ENCODE measurements around the gene LAMA3. TPM values are rescaled to one million over a fixed set of nuclear protein-coding genes. Genes with fewer than 3 reads are reported as not detected.

The LAMA3 gene
- total and polyA plus RNA-seq, 8 donors: 4.3 to 182 (median 26.6) TPM

DNA sequence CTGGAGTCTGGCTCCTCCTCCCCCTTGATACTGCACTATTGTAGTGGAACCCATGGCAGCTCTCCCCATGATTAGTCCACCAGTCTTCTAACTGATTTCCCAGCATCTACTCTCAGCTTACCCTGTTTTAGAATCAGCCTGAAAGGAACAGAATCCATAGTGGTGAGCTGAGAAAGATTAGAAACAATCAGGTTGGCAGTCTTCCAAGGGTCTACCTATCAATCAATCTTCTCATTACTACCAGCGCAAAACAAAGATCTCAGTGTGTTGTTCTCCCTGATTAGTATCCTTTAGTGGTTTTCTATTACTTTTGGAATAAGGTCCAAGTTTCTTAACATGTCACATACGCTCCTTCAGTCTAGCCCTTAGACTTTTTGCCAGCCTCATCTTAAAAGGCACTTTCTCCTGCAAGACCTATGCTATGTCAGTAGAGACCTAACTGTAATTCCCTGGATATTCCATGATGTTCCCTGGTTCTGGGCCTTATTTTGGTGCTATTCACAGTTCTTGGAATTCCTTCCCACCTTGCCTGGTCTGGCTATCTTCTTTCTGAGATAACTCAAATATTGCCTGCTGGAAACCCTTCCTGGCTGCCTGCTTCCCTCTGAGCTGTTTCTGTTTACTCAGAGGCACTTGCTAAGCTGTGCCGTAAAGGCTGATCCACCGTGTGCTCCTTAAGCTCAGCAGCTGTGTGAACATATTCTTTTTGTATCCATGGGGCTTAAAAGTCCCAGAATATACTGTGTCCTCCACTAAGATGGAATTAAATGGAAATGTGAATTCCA, 32.6 kb downstream of the LAMA3 start:
- intact Hi-C loops (cut with DNase I; ENCODE audit: low total_unique reads): no loop called here
- no peaks in the 10 kb centered on the region for H3K36me3 ChIP-seq
- peaks cover 0 to 16% (median 10%) of the 10 kb centered on the region in 4 donors for H3K4me1 ChIP-seq
- H3K9me3 ChIP-seq: no peaks in the 10 kb centered on the region
- peak in 1 of 2 donors; percentile 35 for DNase-seq
- TF ChIP-seq POLR2AphosphoS5 (IDR thresholded peaks at IDR 0.05): no peak
- H3K27ac ChIP-seq: no peak overlapping the region
- no peaks in the 10 kb centered on the region for H3K27me3 ChIP-seq
- H3K4me3 ChIP-seq: no peak overlapping the region
- 17 to 42% (median 25%) methylated on average over 4 of the region's 4 CpGs for WGBS, 5 donors

- 64 to 77% (median 74%) methylated on average over 3 of the region's 3 CpGs for WGBS, 5 donors
- H3K4me1 ChIP-seq: peaks cover 0 to 16% (median 10%) of the 10 kb centered on the region in 4 donors
- no peaks in the 10 kb centered on the region for H3K36me3 ChIP-seq
- H3K4me3 ChIP-seq: no peak overlapping the region
- intact Hi-C loops (cut with DNase I; ENCODE audit: low total_unique reads): no loop called here
- H3K9me3 ChIP-seq: no peaks in the 10 kb centered on the region
- H3K27me3 ChIP-seq: no peaks in the 10 kb centered on the region
- H3K27ac ChIP-seq: no peak overlapping the region
- DNase-seq: peak in 1 of 2 donors; percentile 13
- no peak for TF ChIP-seq POLR2A (IDR thresholded peaks at IDR 0.05)
- no peak for TF ChIP-seq POLR2AphosphoS5 (IDR thresholded peaks at IDR 0.05)
- no peak for TF ChIP-seq EP300 (IDR thresholded peaks at IDR 0.05)
- no peak for TF ChIP-seq CTCF (IDR thresholded peaks at IDR 0.05)
Observed at GRCh38 chr18:23722646-23723045, 33.4 kb downstream of the LAMA3 start.

DNA sequence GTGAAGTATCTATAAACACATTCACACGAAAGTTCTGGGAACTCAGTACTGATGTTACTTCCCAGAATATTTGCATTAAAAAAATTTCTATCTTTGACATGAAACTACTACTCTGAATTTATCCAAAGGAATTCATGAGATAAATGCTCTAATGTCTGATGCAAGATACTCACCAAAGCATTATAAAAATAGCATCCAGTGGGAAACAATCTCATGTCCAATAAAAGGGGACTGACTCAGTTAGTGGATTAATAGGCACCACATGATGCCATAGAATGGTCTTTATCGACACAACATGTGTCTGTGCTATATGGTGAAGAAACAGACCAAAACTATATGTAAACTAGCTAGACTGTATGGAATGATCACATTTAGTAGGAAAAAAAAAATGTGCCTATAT, 33.9 kb downstream of the LAMA3 start:
- no peak for TF ChIP-seq POLR2AphosphoS5 (IDR thresholded peaks at IDR 0.05)
- no peak for TF ChIP-seq POLR2A (IDR thresholded peaks at IDR 0.05)
- TF ChIP-seq EP300 (IDR thresholded peaks at IDR 0.05): no peak
- no peak for TF ChIP-seq CTCF (IDR thresholded peaks at IDR 0.05)
- intact Hi-C loops (cut with DNase I; ENCODE audit: low total_unique reads): no loop called here
- H3K4me3 ChIP-seq: no peak overlapping the region
- no peaks in the 10 kb centered on the region for H3K27me3 ChIP-seq
- H3K4me1 ChIP-seq: peaks cover 0 to 16% (median 10%) of the 10 kb centered on the region in 4 donors
- no peak overlapping the region for H3K27ac ChIP-seq
- WGBS, 5 donors: 78 to 94% (median 86%) methylated on average over 2 of the region's 2 CpGs
- no peaks in the 10 kb centered on the region for H3K36me3 ChIP-seq
- no peak for DNase-seq
- H3K9me3 ChIP-seq: no peaks in the 10 kb centered on the region

DNA sequence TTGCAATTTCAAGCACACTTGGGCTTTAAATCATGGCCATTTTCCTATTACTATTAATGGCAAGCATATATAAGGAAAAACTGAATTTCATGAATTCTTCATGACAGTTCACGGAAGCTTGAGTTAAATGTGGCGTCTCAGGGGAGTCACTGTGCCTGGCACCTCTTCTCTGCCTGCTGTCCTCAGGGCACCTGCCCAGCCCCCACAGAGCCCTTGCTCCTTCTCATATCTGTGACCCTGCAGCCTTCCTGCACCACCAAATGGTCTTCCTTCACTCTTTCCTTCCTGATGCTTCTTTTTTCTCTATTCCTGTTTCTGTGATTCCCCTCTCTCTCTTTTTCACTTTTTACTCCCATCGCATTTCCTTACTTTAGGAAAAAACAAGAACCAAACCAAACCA, 35.4 kb downstream of the LAMA3 start:
- no peaks in the 10 kb centered on the region for H3K27me3 ChIP-seq
- WGBS, 5 donors: 70 to 96% (median 88%) methylated on average over 3 of the region's 3 CpGs
- intact Hi-C loops (cut with DNase I; ENCODE audit: low total_unique reads): no loop called here
- no peaks in the 10 kb centered on the region for H3K36me3 ChIP-seq
- no peak for DNase-seq
- no peak overlapping the region for H3K4me3 ChIP-seq
- peaks cover 0 to 16% (median 10%) of the 10 kb centered on the region in 4 donors for H3K4me1 ChIP-seq
- no peak overlapping the region for H3K27ac ChIP-seq
- H3K9me3 ChIP-seq: no peaks in the 10 kb centered on the region
- TF ChIP-seq POLR2A (IDR thresholded peaks at IDR 0.05) (no peak), CTCF (IDR thresholded peaks at IDR 0.05) (no peak), EP300 (IDR thresholded peaks at IDR 0.05) (no peak), POLR2AphosphoS5 (IDR thresholded peaks at IDR 0.05) (no peak)

GRCh38 chr18:23725351-23725750, 36.1 kb downstream of the LAMA3 start:
- intact Hi-C loops (cut with DNase I; ENCODE audit: low total_unique reads): no loop called here
- H3K9me3 ChIP-seq: no peaks in the 10 kb centered on the region
- H3K27ac ChIP-seq: no peak overlapping the region
- H3K4me1 ChIP-seq: peaks cover 0 to 16% (median 10%) of the 10 kb centered on the region in 4 donors
- TF ChIP-seq EP300 (IDR thresholded peaks at IDR 0.05): no peak
- TF ChIP-seq POLR2AphosphoS5 (IDR thresholded peaks at IDR 0.05): no peak
- TF ChIP-seq POLR2A (IDR thresholded peaks at IDR 0.05): no peak
- TF ChIP-seq CTCF (IDR thresholded peaks at IDR 0.05): no peak
- no peaks in the 10 kb centered on the region for H3K27me3 ChIP-seq
- no peaks in the 10 kb centered on the region for H3K36me3 ChIP-seq
- no peak for DNase-seq
- 75 to 100% (median 78%) methylated on average over 6 of the region's 6 CpGs for WGBS, 5 donors
- no peak overlapping the region for H3K4me3 ChIP-seq
